NB4 (cell line): Measurements from ENCODE around the gene TRAPPC3L.
A peak's percentile ranks its signal among the peaks of the same experiment; 100 is the strongest.

Experiments used
- DNase-seq: peaks from one replicate; pipeline ENCODE4 v3.0.0; 2010; ENCODE audit warnings: low read depth
- H3K4me3 ChIP-seq: one replicate; pipeline ENCODE4 v1.5.1; 2011; ENCODE audit warnings: mild to moderate bottlenecking, low read depth, low read length, moderate library complexity
- CTCF ChIP-seq: IDR thresholded peaks from one replicate; pipeline ENCODE4 v1.5.1; 2012; ENCODE audit warnings: low read depth, low read length
- MAX ChIP-seq: IDR thresholded peaks from 2 replicates; pipeline ENCODE4 v1.6.1; 2011; ENCODE audit warnings: low read depth, low read length
- MYC ChIP-seq: IDR thresholded peaks from 2 replicates; pipeline ENCODE4 v1.6.1; 2011; ENCODE audit warnings: low read depth, low read length
- POLR2A ChIP-seq: IDR thresholded peaks from 2 replicates; pipeline ENCODE4 v1.6.1; 2011; ENCODE audit warnings: mild to moderate bottlenecking; ENCODE audit not compliant: insufficient read length; ENCODE audit errors: extremely low read depth

TRAPPC3L gene

DNA sequence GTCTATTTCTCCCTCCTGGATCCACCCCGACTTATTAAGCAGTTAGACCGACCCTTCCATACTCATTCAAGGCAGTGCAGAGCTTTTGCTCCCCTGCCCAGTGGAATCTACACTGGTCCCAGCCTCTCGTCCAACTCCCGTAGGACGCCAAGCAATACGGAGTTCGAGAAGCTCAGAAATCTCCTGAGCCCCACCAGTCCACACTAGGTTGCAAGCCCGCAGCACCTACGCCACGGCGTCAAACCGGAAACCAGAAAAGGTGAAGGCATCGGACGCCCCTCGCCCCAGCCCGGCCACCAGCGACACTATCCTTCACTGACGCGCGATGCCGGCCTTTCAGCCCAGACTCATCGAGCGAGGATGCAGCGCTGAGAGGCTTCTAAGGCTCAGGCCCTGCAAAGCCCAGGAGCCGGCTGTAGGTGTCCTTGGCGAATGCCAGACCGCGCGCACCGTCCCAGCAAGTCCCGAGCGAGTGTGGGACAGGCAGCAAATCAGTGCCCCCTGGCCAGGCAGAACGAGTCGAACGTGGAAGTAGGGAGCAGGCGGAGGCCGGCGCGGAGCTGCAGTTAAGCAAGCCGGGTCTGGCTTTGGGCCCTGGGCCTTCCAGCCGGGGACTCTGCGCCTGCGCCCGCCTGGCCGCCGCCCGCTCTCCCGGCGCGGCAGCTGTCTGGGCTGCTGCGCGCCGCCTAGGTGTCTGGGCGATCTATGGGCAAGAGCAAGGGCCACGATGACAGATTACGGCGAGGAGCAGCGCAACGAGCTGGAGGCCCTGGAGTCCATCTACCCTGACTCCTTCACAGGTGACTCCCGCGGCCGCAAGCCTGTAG is 25.6 kb upstream of the TRAPPC3L start, which contains the start of gene RWDD1:
Gene RWDD1, plus strand, starts transcription at position 649 of the 827 bp plus-strand sequence. Its CDS starts 79 bp downstream, at position 728.
- peak; percentile 94 for TF ChIP-seq MAX
- TF ChIP-seq POLR2A: no peak
- TF ChIP-seq MYC: peak; percentile 86
- peak within 1 kb of the TSS; percentile 96 for H3K4me3 ChIP-seq
- peak; percentile 100 for DNase-seq

GRCh38 chr6:116568821-116569755 is 23.6 kb upstream of the TRAPPC3L start:
- H3K4me3 ChIP-seq: no peak overlapping the region
- peak; percentile 12 for DNase-seq

DNA sequence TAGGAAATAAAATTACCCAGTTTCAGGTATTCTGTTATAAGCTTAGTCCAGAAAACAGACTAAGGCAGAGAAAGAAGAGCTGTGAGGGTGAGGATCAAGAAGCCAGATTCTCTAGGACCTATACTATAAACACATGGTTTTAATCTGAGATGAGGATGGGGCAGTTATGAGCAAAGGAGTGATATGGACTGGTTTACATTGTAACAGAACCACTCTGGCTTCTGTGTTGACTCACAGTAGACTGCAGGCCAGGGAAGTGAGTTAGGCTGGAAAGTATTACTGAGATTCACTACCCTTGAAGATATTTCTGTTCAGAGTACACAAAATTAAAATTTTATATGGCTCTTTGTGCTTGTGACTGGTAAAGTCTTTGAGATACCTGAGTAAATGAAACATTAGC is 22.6 kb upstream of the TRAPPC3L start:
- no peak overlapping the region for H3K4me3 ChIP-seq
- no peak for DNase-seq
- TF ChIP-seq POLR2A (no peak), CTCF (no peak), MAX (no peak), MYC (no peak)

More at GRCh38 chr6:116568821-116569755, 23.6 kb upstream of the TRAPPC3L start:
- no peak for TF ChIP-seq POLR2A
- TF ChIP-seq MAX: no peak
- no peak for TF ChIP-seq CTCF
- TF ChIP-seq MYC: no peak

- no peak for TF ChIP-seq MYC
- H3K4me3 ChIP-seq: no peak overlapping the region
- DNase-seq: no peak
Measured at GRCh38 chr6:116564921-116565872, 19.7 kb upstream of the TRAPPC3L start.

- TF ChIP-seq MYC: no peak
- TF ChIP-seq POLR2A: no peak
- no peak for TF ChIP-seq CTCF
- no peak for TF ChIP-seq MAX
- no peak for DNase-seq
- H3K4me3 ChIP-seq: no peak overlapping the region
Measured at GRCh38 chr6:116564311-116564710, 18.8 kb upstream of the TRAPPC3L start.

DNA sequence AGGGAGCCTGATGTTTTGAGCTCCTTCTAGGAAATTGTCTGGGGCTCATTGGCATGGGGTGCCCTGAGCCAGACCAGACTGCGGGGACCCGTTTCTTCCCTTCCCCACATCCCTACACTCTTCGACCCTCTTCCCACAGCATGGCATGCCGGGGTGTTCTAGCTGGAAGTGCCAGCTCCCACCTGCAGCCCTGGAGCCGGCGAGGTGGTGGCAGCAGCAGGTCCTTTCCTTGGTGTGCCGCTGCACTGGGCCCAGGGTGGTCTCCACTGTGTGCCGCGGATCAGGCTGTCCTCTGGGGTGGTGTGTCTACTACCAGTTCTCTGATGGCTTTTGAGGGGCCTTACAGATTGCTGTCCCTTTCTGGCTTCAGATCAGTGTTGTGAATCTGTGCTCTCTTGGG is 18.3 kb upstream of the TRAPPC3L start:
- no peak overlapping the region for H3K4me3 ChIP-seq
- DNase-seq: no peak
- TF ChIP-seq POLR2A (no peak), CTCF (no peak), MAX (no peak), MYC (no peak)
